Activated CD8-positive, alpha-beta memory T cell treated with anti-CD3 and anti-CD28 coated beads for 4 hours (primary cell): Measurements from ENCODE around the gene PLEKHN1.

ENCODE experiments used
- DNase-seq, 2 donors: peaks; one replicate each; pipeline ENCODE4 v3.0.0-alpha.2; 2020; ENCODE audit warnings: low read depth in 2 of 2

The PLEKHN1 gene, protein sequence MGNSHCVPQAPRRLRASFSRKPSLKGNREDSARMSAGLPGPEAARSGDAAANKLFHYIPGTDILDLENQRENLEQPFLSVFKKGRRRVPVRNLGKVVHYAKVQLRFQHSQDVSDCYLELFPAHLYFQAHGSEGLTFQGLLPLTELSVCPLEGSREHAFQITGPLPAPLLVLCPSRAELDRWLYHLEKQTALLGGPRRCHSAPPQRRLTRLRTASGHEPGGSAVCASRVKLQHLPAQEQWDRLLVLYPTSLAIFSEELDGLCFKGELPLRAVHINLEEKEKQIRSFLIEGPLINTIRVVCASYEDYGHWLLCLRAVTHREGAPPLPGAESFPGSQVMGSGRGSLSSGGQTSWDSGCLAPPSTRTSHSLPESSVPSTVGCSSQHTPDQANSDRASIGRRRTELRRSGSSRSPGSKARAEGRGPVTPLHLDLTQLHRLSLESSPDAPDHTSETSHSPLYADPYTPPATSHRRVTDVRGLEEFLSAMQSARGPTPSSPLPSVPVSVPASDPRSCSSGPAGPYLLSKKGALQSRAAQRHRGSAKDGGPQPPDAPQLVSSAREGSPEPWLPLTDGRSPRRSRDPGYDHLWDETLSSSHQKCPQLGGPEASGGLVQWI

DNA sequence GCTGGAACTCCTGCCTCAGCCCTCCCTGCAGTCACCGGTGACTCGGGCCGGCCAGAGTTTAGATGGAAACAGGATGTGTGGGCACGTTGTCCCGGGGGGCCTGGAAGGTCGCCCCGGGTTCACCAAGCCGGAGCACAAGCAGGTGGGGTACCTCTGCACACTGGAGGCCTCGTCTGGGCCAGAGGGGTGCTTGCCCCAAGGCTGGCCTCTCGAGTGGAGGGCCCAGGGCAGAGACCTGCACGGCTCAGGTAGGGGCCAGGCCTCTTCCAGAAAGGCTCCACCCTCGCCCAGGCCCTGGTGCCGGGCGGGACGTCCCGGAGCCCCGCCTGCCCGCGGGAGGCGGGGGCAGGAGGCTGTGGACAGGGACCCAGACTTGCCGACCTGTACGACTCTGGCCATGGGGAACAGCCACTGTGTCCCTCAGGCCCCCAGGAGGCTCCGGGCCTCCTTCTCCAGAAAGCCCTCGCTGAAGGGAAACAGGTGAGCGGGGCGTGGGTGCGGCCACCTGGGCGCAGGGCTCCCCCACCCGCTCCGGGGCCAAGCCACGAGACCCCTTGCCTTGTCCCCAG, at the start of gene PLEKHN1:
Gene PLEKHN1, plus strand, starts transcription at position 348 of the 569 bp plus-strand sequence. Its CDS starts 50 bp downstream, at position 398.
- DNase-seq = no peak

- DNase-seq = no peak
These were observed 49.2 kb upstream of the PLEKHN1 start for GRCh38 chr1:917076-917459.

- no peak for DNase-seq
These were observed 48.7 kb upstream of the PLEKHN1 start for GRCh38 chr1:917466-918091.

DNA sequence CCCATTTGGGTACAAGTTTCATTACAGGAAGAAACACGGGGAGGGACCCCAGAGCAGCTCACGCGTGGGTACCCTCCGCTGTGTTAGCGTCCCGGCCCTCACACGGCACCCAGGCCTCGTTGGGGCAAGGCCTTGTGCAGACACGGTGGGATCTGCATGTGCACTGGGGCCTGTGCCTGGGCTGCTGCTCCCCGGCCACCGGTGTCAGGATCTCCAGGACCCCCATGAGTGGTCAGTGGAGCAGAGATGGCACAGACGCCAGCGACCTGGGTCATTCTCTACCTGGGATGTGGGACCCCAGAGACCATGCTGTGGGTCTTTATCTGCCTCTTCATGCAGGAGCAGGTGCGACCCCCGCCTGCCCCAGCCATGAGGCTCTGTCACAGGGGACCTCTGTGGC, 47.9 kb upstream of the PLEKHN1 start:
- DNase-seq = no peak

- DNase-seq = no peak
These were observed 47.4 kb upstream of the PLEKHN1 start for GRCh38 chr1:918843-919242.

DNA sequence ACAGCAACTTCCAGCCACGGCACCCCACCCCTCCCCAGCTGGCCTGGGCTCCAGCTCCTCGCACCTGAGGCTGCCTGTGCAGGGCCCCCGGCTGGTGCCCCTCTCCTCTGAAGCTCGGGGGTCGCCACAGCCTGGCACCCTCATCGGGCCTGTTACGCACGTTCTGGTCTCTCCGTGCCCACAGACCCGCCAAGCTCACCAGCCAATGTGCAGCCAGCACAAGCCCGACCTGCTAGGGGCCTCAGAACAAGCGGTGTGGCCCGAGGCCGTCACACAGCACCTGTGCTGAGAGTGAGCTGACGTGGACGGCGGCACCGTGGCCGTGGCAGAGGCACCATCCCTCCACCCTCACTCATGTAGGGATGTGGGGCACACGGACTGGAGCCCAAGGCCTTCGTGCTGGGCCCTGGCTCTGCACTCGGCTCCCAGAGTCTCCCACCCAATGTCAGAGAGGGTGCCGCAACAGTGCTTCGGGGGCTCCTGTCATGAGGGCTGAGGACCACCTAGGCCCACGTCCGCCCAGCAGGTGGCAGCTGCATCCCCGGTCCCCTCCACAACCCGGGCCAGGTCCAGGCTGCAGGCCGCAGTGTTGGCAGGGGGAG, 46.9 kb upstream of the PLEKHN1 start:
- DNase-seq = no peak

DNA sequence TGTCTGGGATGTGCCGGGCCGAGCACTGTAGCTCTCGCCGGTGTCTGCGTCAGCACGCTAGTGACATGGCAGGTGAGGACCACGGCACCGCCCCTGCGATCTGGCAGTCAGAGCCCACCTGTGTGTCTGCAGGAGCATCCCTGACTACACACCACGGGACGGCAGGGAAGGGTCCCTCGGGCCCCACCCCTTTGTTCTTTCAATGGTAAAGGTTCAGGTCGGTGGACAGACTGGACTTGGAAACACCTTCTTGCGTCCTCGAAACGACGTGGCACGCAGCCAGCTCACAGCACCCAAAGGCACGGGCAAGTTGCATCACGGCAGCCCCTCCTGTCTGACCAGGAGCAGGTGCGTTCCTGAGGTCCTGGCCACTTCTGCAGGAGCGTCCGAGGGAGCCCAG, 46.3 kb upstream of the PLEKHN1 start:
- no peak for DNase-seq

GRCh38 chr1:920521-920920, 45.8 kb upstream of the PLEKHN1 start:
- DNase-seq = no peak

- DNase-seq = no peak
These were observed 45.1 kb upstream of the PLEKHN1 start for GRCh38 chr1:921011-921837.

DNA sequence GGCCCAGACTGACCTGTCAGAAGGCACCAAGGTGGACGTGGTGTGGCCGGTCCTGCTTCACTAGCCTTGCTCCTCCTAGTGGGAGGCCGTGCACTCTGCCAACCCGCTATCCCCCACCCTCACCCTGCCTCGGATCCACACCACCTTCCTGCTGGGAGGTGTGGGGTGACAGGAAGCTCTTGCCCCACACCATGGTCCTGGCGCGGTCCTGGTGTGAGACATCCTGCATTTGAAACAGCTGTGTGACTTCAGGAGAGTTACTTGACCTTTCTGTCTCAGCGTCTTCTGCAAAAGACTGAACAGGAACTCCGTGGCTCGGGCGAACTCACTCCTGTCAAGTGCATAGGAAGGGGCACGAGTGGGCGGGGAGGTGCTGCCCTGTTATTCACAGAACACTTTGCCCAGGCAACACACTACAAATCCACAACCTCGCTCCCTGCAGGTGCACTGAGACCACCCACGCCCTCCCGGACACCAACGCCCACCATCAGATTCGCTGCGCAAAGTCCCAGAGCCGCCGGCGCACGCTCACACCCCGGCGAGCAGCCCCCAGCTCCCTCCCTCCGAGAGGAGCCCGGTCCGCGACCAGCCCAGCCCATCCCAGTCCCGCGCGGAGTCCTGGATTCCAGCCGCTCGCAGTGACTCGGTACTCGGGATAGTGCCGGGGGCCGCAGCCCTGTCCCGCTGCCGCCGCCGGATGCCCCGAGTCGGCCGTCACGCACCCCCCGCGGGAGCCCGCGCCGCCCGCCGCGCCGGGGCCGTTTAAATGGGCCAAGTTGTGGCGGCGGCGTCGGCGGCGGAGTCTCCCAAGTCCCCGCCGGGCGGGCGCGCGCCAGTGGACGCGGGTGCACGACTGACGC, 42.9 kb upstream of the PLEKHN1 start, which contains the start of gene SAMD11:
Gene SAMD11, plus strand, starts transcription at position 793 of the 860 bp plus-strand sequence. CDS start 509 bp downstream, outside the sequence.
- DNase-seq = peak in 1 of 2 donors; percentile 20

GRCh38 chr1:923991-924655, 42.2 kb upstream of the PLEKHN1 start:
- no peak for DNase-seq

DNA sequence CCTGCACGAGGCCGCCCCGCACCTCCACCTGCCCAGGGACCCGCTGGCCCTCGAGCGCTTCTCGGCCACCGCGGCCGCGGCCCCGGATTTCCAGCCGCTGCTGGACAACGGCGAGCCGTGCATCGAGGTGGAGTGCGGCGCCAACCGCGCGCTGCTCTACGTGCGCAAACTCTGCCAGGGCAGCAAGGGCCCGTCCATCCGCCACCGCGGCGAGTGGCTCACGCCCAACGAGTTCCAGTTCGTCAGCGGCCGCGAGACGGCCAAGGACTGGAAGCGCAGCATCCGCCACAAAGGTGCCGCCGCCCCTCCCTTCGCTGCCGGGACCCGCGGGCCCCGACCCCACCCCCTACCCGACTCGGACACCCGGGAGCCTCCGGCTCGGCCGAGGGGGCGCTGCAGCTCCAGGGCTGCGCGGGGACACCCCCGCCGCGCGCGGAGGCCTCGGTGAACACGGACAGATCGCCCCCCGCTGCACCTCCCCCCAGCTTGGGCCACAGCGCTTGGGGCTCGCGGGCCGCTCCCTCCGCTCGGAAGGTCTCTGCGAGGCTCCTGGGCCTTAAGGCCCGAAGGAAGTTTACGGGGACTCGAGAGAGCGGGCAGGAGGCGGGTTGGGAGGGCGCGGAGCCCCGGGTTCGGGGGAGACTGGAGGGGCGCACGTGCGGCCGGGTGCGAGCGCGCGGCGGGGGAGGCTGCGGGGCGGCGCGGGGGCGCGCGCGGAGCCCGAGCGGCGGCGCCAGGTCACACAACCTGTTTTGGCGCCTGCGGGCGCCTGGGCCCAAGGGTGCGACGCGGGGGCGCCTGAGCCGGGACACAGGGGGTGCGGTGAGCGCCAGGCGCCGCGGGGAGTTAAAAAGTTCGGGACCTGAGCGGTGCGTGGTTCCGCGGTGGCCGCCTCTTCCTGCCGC, 41.4 kb upstream of the PLEKHN1 start:
- DNase-seq = no peak

- no peak for DNase-seq
These were observed 40.5 kb upstream of the PLEKHN1 start for GRCh38 chr1:925561-926421.

DNA sequence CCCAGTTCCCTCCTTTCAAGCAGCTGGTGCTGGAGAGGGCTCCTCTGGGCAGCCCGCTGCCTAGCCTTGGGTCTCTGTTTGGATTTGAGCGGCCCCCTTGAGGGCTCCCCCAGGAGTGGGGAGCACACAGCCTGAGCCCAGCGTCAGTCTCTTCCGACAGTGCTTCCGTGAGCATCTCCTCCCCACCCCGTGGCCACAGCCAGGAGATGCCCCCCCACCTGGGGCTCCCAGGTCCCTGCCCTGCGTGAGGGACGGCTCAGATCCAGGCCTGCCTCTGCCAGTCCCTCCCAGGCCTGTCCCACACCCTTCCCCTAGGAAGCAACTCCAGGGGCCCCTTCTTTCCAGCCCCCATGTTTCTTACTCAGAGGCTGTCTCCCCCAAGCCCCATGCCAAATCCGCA, 39.0 kb upstream of the PLEKHN1 start:
- DNase-seq = no peak

DNA sequence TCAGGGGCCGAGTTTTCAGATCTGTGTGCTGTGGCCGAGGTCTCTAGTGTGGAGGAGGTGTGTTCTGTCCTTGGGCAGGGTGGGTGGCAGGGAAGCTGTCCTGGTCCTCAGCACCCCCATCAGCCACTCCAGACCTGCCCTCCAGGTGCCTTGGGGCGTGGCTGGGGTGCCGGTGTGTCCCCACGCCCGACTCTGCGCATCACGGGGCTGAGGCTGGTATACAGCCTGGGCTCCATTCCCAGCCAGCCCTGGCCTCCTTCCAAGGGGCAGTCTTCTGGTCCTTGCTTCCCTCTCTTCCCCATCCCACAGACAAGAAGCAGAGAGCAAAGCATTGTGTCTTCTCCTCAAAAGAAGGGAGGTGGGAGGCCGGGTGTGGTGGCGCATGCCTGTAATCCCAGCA, 38.5 kb upstream of the PLEKHN1 start:
- DNase-seq = no peak

DNA sequence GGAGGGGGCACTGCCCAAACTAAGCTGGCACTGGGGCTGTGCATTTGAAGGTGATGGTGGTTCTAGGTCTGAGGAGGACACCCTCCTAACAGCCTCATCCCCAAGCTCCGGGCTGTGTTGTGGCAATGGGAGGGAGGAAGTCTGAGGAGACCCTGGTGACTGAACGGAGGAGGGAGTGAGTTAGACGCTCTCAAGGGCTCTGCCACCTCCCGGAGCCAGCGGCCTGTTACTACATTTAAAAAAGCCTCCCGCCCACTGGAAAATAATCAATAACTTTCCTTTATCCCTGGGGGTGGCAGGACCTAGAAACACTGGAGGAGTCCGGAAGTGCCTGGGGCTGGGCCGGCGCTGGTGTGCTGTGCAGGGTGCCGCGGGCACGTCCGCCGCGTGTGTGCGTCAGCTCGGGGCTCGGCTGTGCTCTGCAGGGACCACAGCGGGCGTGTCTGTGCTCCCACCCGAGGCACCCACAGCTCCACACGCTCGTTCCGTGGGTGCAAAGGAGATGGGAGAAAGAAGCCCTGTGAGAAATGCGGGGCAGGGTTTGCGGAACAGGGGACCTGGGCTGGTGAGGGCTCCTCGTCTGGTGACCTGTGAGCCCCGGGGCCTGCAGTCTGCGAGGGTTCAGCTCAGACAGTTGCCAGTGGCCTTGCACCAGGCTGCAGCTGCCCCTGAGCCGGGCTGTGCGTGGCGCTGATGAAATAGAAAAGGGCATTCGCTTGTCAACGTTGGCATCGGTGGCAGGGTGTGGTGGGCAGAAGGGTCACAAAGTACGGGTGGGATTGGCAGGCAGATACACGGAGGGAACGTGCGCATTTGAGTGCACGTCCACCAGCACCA, 37.2 kb upstream of the PLEKHN1 start:
- DNase-seq = no peak
